Fibroblast of skin of abdomen (primary cell): Measurements from ENCODE around the gene PLXNA2.
A peak's percentile ranks its signal among the peaks of the same experiment; 100 is the strongest.

ENCODE experiments used
- DNase-seq: peaks from one replicate; pipeline ENCODE4 v3.0.0-alpha.2; 2013

Gene PLXNA2

DNA sequence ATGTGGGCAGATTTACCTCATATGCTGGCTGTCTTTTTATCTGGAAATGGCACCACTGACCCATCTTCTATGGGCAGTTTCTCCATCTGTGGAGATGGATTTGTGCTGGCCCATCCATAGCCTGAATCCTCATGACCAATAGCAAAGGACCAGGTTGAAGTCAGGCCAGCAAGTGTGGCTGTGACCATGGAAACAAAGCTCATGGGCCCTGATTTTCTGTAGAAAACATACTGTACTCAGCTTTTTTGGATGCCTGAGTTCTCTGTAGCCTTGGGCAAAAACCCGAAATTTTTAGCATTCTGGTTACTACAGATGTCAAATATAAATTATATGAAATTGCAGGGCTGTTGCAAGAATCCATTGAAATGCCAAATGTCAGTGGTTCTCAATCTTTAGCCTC, 155.0 kb downstream of the PLXNA2 start:
- peak; percentile 37 for DNase-seq

DNA sequence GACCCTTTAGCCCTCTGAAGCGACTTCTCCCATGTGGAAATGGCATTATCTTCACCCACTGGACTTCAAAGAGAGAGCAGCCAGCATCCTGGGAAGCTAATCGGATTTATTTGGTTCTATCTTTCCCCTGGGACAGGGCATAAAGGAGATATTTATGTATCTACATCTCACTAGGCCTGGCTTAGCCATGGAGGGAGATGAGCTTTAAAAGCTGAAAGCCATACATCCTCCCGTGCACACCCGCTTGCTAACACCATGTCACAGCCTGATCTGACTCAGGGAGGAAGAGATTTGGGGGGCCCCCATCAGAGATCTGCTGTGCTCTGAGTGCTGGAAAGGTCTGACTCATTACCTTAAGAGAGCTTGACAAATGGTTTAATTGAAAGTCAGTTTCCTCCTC, 155.9 kb downstream of the PLXNA2 start:
- peak; percentile 28 for DNase-seq

DNA sequence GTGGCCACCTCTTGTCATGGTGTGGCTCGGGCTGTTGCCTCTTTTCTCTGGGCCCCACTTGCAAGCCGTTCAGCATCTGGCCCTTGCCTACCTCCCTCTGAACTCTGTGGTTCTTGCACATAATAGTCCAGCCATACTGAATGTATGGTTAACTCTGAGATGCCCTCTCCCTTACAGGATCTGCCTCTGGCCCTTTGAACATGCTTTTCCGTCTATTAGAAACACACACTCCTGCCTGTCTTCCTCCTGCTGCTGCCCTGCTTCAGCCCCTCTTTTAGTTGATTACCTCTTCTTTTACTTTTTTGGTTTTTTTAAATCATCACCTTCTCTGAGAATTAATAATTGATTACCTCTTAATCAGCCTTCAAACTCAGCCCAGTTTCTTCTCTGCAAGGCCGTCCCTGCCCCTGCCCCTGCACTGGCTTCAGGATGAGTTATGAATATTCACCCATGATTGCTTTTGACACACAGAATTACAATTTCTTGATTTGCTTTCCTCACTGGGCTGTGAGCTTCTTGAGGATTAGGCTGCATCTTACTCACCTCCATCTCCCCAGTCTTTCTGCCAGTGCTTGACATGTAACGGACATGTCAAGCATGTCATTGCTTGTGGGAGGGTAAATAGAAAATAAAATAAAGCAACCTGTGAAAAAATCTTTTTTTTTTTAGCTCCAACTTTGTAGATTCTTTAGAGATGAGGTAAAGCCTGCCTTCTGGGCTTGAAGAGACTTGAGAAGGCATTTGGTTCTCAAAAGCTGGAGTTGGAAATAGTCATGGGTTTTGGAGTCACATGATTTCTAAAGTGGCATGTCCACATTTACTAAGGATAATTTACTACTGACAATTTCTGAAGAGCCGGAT, 158.3 kb downstream of the PLXNA2 start:
- DNase-seq, result peak; percentile 27

GRCh38 chr1:208084764-208085163, 159.4 kb downstream of the PLXNA2 start:
- DNase-seq, result no peak

DNA sequence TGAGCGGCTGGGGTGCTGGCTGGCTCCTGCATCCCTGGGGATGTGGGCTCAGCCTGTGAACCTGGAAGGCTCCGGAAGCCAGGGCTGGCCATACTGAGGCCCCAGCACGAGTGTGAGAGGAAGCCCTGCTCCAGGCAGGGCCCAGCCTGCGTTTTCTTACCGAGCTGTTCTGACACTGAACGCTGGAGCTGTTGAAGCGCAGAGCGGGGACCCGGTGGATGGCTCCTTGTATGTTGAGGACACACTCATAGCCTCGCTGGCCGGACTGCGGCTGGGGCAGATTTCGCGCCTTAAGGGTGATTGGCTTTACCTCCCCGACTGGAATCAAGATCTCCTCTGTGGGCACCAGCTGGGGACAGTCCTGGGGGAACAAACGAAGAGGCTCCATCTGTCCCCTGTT, 160.0 kb downstream of the PLXNA2 start:
- DNase-seq, result no peak

GRCh38 chr1:208083715-208084085, 160.5 kb downstream of the PLXNA2 start:
- no peak for DNase-seq

DNA sequence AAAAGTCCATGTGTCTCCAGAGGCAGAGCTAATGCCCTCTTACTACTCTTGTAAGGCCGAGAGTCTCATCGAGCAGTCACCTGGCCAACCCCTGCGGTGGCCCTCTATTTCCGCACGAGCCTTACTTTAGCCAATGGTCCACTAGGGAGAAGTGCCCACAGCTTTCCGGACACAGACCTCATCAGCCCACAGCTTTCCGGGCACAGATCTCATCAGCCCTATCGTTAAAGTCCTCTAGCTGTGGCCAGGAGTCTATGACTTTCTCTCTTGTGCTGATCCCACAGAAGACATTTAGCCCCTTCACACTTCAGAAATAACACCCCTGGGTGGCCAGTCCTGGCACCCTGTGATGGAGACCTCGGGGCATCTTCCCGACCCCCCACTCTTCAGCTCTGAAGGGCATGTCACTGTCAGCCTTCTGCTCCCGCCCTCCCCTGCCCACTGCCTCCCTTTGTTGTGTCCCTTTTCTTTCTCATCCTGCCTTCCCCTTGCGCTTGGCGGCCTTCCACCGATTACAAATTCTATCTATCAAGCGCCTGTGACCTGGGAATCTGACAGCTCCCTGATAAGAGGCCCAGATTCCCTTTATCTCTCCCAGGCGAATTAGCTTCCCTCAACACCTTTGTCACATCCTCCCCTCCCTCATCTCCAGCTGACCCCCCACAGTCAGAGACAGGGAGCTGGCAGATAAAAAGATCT, 161.0 kb downstream of the PLXNA2 start:
- no peak for DNase-seq

- DNase-seq, result peak; percentile 44
Observed at GRCh38 chr1:208081972-208082371, 162.2 kb downstream of the PLXNA2 start.

DNA sequence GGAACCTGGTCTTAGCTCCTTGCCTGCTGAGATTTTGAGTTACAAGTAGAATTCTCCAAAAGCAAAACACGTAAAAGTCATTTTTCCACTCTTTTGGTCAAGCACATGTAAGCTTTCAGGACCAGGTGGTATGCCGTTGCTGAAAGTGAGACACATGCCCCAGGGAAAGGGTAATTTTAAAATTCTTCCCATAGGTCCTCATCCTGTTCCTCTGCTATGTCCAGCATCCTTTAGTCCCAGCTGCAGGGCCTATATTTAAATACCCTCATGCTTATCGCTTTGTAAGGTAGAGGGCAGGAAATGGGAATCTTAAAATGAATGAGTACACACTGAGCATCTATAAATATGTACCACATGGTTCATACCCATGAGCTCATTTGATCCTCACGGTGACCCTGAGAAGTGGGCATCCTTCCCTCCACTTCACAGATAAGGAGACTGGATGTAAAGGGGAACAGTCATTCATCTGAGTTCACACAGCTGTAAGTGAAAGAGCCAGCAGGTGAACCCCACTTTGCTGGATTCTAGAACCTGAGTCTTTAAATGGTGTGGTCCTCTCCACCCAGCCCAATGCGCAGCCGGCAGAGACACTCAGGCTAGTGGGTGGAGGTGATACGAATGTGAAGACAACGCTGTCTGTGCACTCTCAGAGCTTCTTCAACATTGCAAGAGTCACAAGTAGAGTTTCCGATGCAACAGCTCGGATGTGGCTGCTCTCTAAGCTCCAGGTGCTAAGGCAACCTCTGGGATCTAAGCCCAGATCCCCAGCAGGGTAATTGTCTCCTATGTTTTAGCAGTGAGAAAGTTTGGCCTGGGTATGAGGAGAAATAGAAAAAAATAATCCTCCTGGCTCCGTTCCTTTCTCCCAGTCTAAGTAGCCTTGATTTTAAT, 163.5 kb downstream of the PLXNA2 start:
- no peak for DNase-seq

- DNase-seq, result no peak
Observed at GRCh38 chr1:208079161-208079560, 165.0 kb downstream of the PLXNA2 start.

GRCh38 chr1:208078752-208079151, 165.4 kb downstream of the PLXNA2 start:
- DNase-seq, result no peak

- DNase-seq, result no peak
Observed at GRCh38 chr1:208077232-208078075, 166.7 kb downstream of the PLXNA2 start.

DNA sequence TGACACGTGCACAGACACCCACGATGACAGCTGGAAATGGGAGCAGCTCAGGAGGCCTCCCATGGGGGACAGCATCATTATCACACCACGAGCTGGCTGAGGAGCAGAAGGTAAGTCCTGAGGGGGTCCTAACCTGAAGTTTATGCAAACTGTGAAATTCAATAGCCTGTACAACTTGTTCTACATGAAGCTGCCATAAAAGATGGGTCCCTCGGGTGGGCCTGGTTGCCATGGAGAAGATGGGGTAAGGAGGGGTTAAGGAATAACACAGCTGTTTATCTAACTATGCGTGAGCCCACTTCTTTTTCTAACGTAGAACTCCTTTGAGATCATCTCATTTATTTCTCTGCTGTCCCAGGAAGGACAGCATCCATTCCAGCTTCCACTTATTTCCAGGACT, 169.8 kb downstream of the PLXNA2 start:
- DNase-seq, result no peak

GRCh38 chr1:208071435-208072031, 172.7 kb downstream of the PLXNA2 start:
- DNase-seq, result no peak

- no peak for DNase-seq
Observed at GRCh38 chr1:208069908-208070307, 174.3 kb downstream of the PLXNA2 start.

GRCh38 chr1:208069317-208069716, 174.9 kb downstream of the PLXNA2 start:
- DNase-seq, result no peak

DNA sequence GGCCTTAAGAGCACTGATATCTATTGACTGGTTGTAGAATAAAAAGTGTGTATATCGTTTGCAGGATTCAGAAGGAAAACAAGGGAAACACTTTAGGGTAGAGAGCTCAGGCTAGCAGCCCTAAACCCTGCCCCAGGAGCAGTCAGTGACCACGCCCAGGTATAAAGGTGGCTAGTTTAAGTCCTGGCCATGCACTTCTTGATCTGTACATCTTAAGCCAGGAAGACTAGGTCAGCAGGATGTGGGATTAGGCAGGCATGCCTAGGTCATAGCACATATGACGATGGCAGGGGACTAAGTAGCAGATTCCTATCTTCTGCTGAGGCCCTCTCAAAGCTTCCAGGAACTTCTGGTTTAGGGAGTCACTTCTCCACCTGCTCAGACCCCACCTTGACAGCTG, 175.3 kb downstream of the PLXNA2 start:
- DNase-seq, result no peak

DNA sequence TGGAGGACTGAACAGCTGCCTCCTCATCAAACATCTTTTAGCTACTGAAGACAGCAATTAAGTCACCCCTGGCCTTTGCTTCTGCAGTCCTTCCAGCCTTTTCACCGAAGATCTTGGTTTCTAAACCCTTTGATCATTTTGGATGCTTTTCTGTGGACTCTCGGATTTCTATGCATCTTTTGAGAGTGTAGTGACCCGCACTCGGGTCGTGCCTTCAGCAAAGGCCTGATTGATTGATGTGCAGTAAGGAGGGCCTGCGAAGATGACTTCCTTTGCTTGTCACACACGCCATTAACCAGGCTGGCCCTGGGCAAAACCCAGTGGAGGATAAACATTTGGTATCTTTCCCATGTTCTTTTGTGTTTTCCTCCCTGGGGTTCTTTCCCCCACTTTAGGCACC, 175.8 kb downstream of the PLXNA2 start:
- DNase-seq, result no peak

GRCh38 chr1:208066583-208066982, 177.6 kb downstream of the PLXNA2 start:
- no peak for DNase-seq

DNA sequence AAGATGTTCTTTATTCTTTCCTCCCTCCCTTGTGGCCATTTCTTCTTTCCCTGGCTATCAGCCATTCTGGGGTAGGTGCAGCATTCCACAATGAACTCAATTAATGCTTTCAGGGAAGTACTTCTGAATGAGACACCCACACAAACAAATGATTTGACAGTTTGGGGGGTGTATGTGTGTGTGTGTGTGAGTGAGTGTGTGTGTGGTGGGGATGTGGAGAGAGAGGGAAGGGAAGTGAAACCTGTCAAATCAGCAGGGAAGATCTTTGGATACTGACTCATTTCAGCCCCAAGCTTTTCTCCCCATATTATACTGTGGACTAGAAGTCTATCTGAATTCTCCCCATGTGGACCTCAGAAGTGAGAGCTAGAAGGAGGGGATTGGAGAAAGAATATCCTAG, 178.3 kb downstream of the PLXNA2 start:
- peak; percentile 25 for DNase-seq

GRCh38 chr1:208061632-208062031, 182.6 kb downstream of the PLXNA2 start:
- no peak for DNase-seq

GRCh38 chr1:208061118-208061517, 183.1 kb downstream of the PLXNA2 start:
- DNase-seq, result no peak
